Stomach (tissue), 4 donors: Measurements from ENCODE around the gene ZNF860.

Experiments
- POLR2A ChIP-seq, 4 donors: fragments of 450-650 bp; IDR thresholded peaks; one replicate each; pipeline ENCODE4 v1.6.1; 2016; ENCODE audit warnings: antibody characterized with exemption in 4 of 4, control low read depth in 2 of 4, mild to moderate bottlenecking in 1 of 4, moderate library complexity in 1 of 4
- TF ChIP-seq, protein P1 (sequence below), 7 experiments: fragments of 450-650 bp in 4 of 7; fragments of 200-600 bp in 3 of 7; sonication (generic) in 3 of 7; IDR thresholded peaks; one replicate each; pipeline ENCODE4 v1.5.1; 2016 to 2019; ENCODE audit warnings: antibody characterized with exemption in 7 of 7, control low read depth in 2 of 7, mild to moderate bottlenecking in 1 of 7

DNA sequence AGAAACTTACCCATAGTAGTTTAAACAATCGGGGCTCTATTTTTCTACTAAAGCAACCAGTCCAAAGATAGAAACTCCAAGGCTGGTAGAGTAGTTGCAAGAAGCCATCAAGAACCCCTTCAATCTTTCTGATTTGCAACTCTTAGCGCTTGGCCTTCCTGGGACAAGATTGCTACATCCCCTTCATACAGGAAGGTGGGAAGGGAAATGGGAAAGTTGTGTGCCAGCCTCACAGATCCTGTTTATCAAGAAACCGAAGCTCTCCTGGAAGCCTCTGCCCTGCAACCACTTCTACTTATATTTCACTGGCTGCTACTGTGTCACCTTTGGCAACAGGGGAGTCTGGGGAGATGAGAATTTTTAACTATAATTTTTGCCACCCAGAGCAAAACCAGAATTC is 46.7 kb upstream of the ZNF860 start:
- TF ChIP-seq, protein P1, sequence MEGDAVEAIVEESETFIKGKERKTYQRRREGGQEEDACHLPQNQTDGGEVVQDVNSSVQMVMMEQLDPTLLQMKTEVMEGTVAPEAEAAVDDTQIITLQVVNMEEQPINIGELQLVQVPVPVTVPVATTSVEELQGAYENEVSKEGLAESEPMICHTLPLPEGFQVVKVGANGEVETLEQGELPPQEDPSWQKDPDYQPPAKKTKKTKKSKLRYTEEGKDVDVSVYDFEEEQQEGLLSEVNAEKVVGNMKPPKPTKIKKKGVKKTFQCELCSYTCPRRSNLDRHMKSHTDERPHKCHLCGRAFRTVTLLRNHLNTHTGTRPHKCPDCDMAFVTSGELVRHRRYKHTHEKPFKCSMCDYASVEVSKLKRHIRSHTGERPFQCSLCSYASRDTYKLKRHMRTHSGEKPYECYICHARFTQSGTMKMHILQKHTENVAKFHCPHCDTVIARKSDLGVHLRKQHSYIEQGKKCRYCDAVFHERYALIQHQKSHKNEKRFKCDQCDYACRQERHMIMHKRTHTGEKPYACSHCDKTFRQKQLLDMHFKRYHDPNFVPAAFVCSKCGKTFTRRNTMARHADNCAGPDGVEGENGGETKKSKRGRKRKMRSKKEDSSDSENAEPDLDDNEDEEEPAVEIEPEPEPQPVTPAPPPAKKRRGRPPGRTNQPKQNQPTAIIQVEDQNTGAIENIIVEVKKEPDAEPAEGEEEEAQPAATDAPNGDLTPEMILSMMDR (IDR thresholded peaks at IDR 0.05) = no peak
- TF ChIP-seq POLR2A (IDR thresholded peaks at IDR 0.05) = no peak
